Neural progenitor cell (in vitro differentiated cells): ENCODE data around the gene BAG5. TPM values are rescaled to one million over a fixed set of nuclear protein-coding genes. Genes with fewer than 3 reads are reported as not detected.
A peak's percentile ranks its signal among the peaks of the same experiment; 100 is the strongest.

ENCODE experiments used
- DNase-seq: peaks from one replicate; pipeline ENCODE4 v3.0.0-alpha.2; 2016; ENCODE audit warnings: low spot score
- H2AFZ ChIP-seq: fragments of 200-600 bp; sonication (generic); replicated peaks from 2 replicates; pipeline ENCODE4 v1.6.1; 2016; ENCODE audit warnings: antibody characterized with exemption
- H3F3A ChIP-seq: fragments of 200-600 bp; sonication (generic); 2 replicates; pipeline ENCODE4 v1.6.1; 2016; ENCODE audit warnings: antibody characterized with exemption, low read depth
- H3K27ac ChIP-seq: fragments of 200-600 bp; sonication (generic); 2 replicates; pipeline ENCODE4 v1.5.1; 2016; ENCODE audit warnings: mild to moderate bottlenecking
- H3K27me3 ChIP-seq: fragments of 200-600 bp; sonication (generic); 2 replicates; pipeline ENCODE4 v1.6.1; 2016; ENCODE audit warnings: mild to moderate bottlenecking, moderate library complexity
- H3K36me3 ChIP-seq: fragments of 200-600 bp; sonication (generic); 2 replicates; pipeline ENCODE4 v1.5.1; 2016
- H3K4me1 ChIP-seq: fragments of 200-600 bp; sonication (generic); 2 replicates; pipeline ENCODE4 v1.6.1; 2016; ENCODE audit warnings: mixed run types
- H3K4me2 ChIP-seq: fragments of 200-600 bp; sonication (generic); 2 replicates; pipeline ENCODE4 v1.6.1; 2016
- H3K4me3 ChIP-seq: fragments of 200-600 bp; sonication (generic); 2 replicates; pipeline ENCODE4 v1.5.1; 2016
- H3K79me2 ChIP-seq: fragments of 200-600 bp; sonication (generic); 2 replicates; pipeline ENCODE4 v1.6.1; 2016; ENCODE audit warnings: low read depth
- H3K9ac ChIP-seq: fragments of 200-600 bp; sonication (generic); 2 replicates; pipeline ENCODE4 v1.6.1; 2016
- H3K9me3 ChIP-seq: fragments of 200-600 bp; sonication (generic); 2 replicates; pipeline ENCODE4 v1.5.1; 2016; ENCODE audit warnings: low read depth
- H4K20me1 ChIP-seq: fragments of 200-600 bp; sonication (generic); 2 replicates; pipeline ENCODE4 v1.6.1; 2016; ENCODE audit warnings: low read depth
- H3K27ac Mint-ChIP-seq: 3 replicates; pipeline ENCODE4 v1.8.0; 2021; ENCODE audit warnings: mixed read lengths
- H3K27me3 Mint-ChIP-seq: 2 replicates; pipeline ENCODE4 v1.8.0; 2022; ENCODE audit warnings: low read depth, mild to moderate bottlenecking, inconsistent platforms, moderate library complexity, mixed read lengths; ENCODE audit not compliant: insufficient read depth
- H3K36me3 Mint-ChIP-seq: 3 replicates; pipeline ENCODE4 v1.8.0; 2021; ENCODE audit warnings: mixed read lengths
- H3K4me1 Mint-ChIP-seq: 3 replicates; pipeline ENCODE4 v1.8.0; 2021; ENCODE audit warnings: mixed read lengths
- H3K4me3 Mint-ChIP-seq: 3 replicates; pipeline ENCODE4 v1.8.0; 2021; ENCODE audit warnings: mild to moderate bottlenecking, moderate library complexity, mixed read lengths
- H3K9me3 Mint-ChIP-seq: 3 replicates; pipeline ENCODE4 v1.8.0; 2020; ENCODE audit warnings: mixed read lengths
- EZH2 ChIP-seq: fragments of 200-600 bp; sonication (generic); IDR thresholded peaks from 2 replicates; pipeline ENCODE4 v1.6.1; 2017; ENCODE audit warnings: antibody characterized with exemption, mild to moderate bottlenecking, moderate library complexity
- EZH2phosphoT487 ChIP-seq: fragments of 200-600 bp; sonication (generic); IDR thresholded peaks from 2 replicates; pipeline ENCODE4 v1.6.1; 2017; ENCODE audit warnings: antibody characterized with exemption
- total RNA-seq: library from RNA; depleted of rRNA; stranded (reverse); fragments of >200 nt; gene quantifications from 2 replicates; pipeline ENCODE4 v1.2.3, GENCODE V29; 2015; ENCODE audit warnings: low replicate concordance
- TF ChIP-seq, protein P1 (sequence below): fragments of 200-600 bp; sonication (generic); IDR thresholded peaks from 2 replicates; pipeline ENCODE4 v1.5.1; 2017; ENCODE audit warnings: antibody characterized with exemption, mild to moderate bottlenecking

Gene BAG5
- total RNA-seq, 1 donor from 2014 or later = 59.9 TPM

DNA sequence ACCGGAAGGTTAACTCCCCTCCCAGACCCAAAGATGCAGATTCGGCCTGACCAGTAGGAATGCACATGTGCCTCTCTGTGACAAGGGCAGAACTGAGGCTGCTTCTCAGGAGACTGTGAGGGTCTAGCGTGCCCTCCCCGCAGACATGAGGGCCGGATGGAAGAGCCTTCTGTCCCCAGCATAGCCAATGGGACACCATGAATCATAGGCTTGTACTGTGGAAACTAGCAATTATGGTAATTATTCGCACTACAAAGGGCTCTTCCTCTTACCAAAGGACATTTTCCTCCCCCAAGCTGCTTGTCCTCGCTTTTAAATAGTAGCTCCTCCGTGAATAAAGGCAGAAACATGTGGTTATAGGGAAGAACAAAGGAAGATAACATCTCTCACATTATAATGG, 6.5 kb upstream of the BAG5 start:
- H3K27ac ChIP-seq = no peak overlapping the region

DNA sequence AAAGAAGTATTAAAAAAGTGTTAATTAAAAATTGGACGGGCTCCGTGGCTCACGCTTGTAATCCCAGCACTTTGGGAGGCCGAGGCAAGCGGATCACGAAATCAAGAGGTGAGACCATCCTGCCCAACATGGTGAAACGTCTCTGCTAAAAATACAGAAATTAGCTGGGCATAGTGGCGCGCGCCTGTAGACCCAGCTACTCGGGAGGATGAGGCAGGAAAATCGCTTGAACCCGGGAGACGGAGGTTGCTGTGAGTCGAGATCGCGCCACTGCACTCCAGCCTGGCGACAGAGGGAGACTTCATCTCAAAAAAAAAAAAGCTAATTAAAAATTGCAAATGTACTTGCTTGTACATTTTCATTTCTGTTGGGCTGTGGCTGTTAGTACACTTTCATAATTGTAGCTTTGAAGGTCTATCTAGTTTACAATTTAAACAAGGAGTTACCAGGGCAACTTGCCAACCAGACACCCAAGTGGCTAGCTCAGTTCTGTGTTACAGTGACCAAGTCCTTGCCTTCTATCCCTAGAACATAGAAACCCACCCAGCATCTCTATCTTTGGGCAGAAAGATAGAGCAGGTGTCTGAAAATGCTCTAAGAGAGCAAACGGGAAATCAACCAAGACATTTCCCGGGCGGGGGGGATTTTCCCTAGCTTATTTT, 1.5 kb upstream of the BAG5 start:
- TF ChIP-seq EZH2phosphoT487 (no peak), EZH2 (no peak)
- TF ChIP-seq, protein P1, sequence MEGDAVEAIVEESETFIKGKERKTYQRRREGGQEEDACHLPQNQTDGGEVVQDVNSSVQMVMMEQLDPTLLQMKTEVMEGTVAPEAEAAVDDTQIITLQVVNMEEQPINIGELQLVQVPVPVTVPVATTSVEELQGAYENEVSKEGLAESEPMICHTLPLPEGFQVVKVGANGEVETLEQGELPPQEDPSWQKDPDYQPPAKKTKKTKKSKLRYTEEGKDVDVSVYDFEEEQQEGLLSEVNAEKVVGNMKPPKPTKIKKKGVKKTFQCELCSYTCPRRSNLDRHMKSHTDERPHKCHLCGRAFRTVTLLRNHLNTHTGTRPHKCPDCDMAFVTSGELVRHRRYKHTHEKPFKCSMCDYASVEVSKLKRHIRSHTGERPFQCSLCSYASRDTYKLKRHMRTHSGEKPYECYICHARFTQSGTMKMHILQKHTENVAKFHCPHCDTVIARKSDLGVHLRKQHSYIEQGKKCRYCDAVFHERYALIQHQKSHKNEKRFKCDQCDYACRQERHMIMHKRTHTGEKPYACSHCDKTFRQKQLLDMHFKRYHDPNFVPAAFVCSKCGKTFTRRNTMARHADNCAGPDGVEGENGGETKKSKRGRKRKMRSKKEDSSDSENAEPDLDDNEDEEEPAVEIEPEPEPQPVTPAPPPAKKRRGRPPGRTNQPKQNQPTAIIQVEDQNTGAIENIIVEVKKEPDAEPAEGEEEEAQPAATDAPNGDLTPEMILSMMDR = no peak
- no peak overlapping the region for H2AFZ ChIP-seq
- no peak for DNase-seq
- Mint-ChIP-seq H3K36me3 (peaks cover 13% of the 10 kb centered on the region), H3K4me3 (peak overlapping the region; percentile 92), H3K9me3 (no peaks in the 10 kb centered on the region), H3K27ac (peak overlapping the region; percentile 86), H3K27me3 (no peaks in the 10 kb centered on the region), H3K4me1 (peaks cover 44% of the 10 kb centered on the region)
- peak overlapping the region; percentile 96 for H3K4me2 ChIP-seq
- H3K36me3 ChIP-seq = peaks cover 6% of the 10 kb centered on the region
- H3K9ac ChIP-seq = peak overlapping the region; percentile 64
- H3K27me3 ChIP-seq = no peaks in the 10 kb centered on the region
- peaks cover 96% of the 10 kb centered on the region for H3K79me2 ChIP-seq
- H3K27ac ChIP-seq = no peak overlapping the region
- H3K4me3 ChIP-seq = peak overlapping the region; percentile 97
- peaks cover 50% of the 10 kb centered on the region for H4K20me1 ChIP-seq
- no peaks in the 10 kb centered on the region for H3K9me3 ChIP-seq
- H3F3A ChIP-seq = peaks cover 22% of the 10 kb centered on the region
- peaks cover 16% of the 10 kb centered on the region for H3K4me1 ChIP-seq

More for the DNA sequence above, 6.5 kb upstream of the BAG5 start:
- H3K36me3 Mint-ChIP-seq = peaks cover 8% of the 10 kb centered on the region
- no peak overlapping the region for H3K4me3 ChIP-seq
- H3K4me1 Mint-ChIP-seq = peaks cover 19% of the 10 kb centered on the region
- H3K4me2 ChIP-seq = no peak overlapping the region
- peaks cover 3% of the 10 kb centered on the region for H3K27me3 Mint-ChIP-seq
- DNase-seq = no peak
- H3K36me3 ChIP-seq = no peaks in the 10 kb centered on the region
- TF ChIP-seq EZH2 (no peak), EZH2phosphoT487 (no peak)
- TF ChIP-seq, protein P1 = no peak
- peaks cover 3% of the 10 kb centered on the region for H3F3A ChIP-seq
- H3K4me1 ChIP-seq = peaks cover 3% of the 10 kb centered on the region
- peak overlapping the region; percentile 21 for H3K27ac Mint-ChIP-seq
- H2AFZ ChIP-seq = no peak overlapping the region
- H3K79me2 ChIP-seq = peaks cover 81% of the 10 kb centered on the region
- H3K9me3 Mint-ChIP-seq = no peaks in the 10 kb centered on the region
- H3K4me3 Mint-ChIP-seq = no peak overlapping the region
- H3K27me3 ChIP-seq = no peaks in the 10 kb centered on the region
- no peak overlapping the region for H3K9ac ChIP-seq
- H4K20me1 ChIP-seq = peaks cover 21% of the 10 kb centered on the region
- H3K9me3 ChIP-seq = no peaks in the 10 kb centered on the region

DNA sequence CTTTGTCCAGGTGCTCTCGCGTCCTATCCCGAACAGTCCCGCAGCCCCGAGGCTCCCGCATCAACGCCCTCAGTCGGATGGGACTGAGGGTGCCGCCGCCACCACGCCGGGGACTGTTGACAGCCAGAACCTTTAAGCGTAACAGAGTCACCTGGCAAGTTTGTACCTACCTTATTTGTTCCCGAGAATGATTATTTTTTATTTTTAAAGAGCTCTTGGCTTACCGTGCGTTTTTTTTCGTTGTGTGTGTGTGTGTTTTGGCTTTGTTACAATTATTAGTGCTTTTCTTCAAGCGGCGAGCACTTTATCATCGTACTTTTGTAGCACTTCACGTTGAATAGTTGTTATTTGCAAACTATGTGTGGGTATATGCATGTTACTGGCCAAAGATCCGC, 766 bp upstream of the BAG5 start:
- Histone ChIP-seq H3K36me3 (peaks cover 8% of the 10 kb centered on the region), H3K27me3 (no peaks in the 10 kb centered on the region), H3K4me2 (peak overlapping the region; percentile 96), H3K4me1 (peaks cover 16% of the 10 kb centered on the region), H3K4me3 (peak overlapping the region; percentile 97), H3K27ac (no peak overlapping the region), H3K79me2 (peaks cover 96% of the 10 kb centered on the region), H3K9ac (peak overlapping the region; percentile 64), H4K20me1 (peaks cover 58% of the 10 kb centered on the region), H2AFZ (peak overlapping the region; percentile 84), H3F3A (peaks cover 29% of the 10 kb centered on the region), H3K9me3 (no peaks in the 10 kb centered on the region)
- Mint-ChIP-seq H3K27me3 (no peaks in the 10 kb centered on the region), H3K4me1 (peaks cover 45% of the 10 kb centered on the region), H3K4me3 (peak overlapping the region; percentile 92), H3K36me3 (peaks cover 13% of the 10 kb centered on the region), H3K27ac (no peak overlapping the region), H3K9me3 (no peaks in the 10 kb centered on the region)
- TF ChIP-seq EZH2 (no peak), EZH2phosphoT487 (no peak)
- TF ChIP-seq, protein P1 = no peak
- no peak for DNase-seq
